Measurements from ENCODE around the gene LGALS14. TPM values are rescaled to one million over a fixed set of nuclear protein-coding genes. Genes with fewer than 3 reads are reported as not detected.

Gene LGALS14
- total RNA-seq, 6 experiments from 2014 or later, result not detected

DNA sequence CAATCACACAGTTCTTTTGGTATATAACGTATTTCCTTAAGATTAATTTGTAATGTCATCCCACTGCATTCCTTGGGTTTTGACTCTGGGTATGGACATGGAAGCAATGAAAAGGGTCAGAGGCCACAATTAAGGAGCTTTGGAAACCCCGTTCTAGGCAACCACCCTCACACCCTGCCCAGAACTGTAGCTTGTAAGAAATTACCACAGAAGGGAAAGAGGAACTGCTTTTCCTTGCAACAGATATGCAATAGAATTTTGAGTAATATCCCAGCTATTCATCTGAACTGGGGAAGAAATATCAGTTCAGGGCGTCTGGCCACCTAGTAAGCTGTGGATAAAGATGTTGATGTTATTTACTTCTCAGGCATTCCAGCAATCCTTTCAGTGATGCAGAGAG is 34.5 kb downstream of the LGALS14 start:
- H3K4me3 Mint-ChIP-seq, result no peak overlapping the region
- no peak overlapping the region for H3K27ac Mint-ChIP-seq
- TF ChIP-seq, protein P1, sequence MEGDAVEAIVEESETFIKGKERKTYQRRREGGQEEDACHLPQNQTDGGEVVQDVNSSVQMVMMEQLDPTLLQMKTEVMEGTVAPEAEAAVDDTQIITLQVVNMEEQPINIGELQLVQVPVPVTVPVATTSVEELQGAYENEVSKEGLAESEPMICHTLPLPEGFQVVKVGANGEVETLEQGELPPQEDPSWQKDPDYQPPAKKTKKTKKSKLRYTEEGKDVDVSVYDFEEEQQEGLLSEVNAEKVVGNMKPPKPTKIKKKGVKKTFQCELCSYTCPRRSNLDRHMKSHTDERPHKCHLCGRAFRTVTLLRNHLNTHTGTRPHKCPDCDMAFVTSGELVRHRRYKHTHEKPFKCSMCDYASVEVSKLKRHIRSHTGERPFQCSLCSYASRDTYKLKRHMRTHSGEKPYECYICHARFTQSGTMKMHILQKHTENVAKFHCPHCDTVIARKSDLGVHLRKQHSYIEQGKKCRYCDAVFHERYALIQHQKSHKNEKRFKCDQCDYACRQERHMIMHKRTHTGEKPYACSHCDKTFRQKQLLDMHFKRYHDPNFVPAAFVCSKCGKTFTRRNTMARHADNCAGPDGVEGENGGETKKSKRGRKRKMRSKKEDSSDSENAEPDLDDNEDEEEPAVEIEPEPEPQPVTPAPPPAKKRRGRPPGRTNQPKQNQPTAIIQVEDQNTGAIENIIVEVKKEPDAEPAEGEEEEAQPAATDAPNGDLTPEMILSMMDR (IDR thresholded peaks at IDR 0.05), result no peak
- DNase-seq, result no peak
- no peaks in the 10 kb centered on the region for H3K4me1 Mint-ChIP-seq (ENCODE audit: low read depth)
- H3K27me3 Mint-ChIP-seq (ENCODE audit: insufficient read depth), result peaks cover 2% of the 10 kb centered on the region
- no peaks in the 10 kb centered on the region for H3K36me3 Mint-ChIP-seq (ENCODE audit: low read depth)
- no peaks in the 10 kb centered on the region for H3K9me3 Mint-ChIP-seq

DNA sequence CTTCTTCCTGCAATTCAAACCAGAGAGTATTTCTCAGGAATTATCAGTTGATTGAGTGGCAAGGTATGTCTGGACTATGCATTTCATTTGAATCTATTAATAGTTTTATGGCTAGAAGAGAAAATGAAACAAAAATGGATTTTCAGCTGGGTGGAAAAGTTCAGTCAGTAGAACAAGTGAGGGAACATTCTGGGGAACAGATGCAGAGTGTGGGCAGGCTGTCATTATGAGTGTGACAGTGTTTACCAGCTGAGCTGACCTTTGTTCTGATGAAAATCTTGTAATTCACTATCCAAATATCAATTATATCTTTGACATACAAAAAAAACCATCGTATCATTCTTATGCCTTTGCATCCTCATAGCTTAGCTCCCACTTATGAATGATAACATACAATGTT is 36.1 kb downstream of the LGALS14 start:
- Mint-ChIP-seq H3K27me3 (ENCODE audit: insufficient read depth) (no peaks in the 10 kb centered on the region; the same call in none of the 2 replicates), H3K4me1 (ENCODE audit: low read depth) (no peaks in the 10 kb centered on the region), H3K27ac (no peak overlapping the region), H3K4me3 (no peak overlapping the region), H3K36me3 (ENCODE audit: low read depth) (no peaks in the 10 kb centered on the region), H3K9me3 (no peaks in the 10 kb centered on the region)
- DNase-seq, result no peak
- TF ChIP-seq, protein P1 (IDR thresholded peaks at IDR 0.05), result no peak

DNA sequence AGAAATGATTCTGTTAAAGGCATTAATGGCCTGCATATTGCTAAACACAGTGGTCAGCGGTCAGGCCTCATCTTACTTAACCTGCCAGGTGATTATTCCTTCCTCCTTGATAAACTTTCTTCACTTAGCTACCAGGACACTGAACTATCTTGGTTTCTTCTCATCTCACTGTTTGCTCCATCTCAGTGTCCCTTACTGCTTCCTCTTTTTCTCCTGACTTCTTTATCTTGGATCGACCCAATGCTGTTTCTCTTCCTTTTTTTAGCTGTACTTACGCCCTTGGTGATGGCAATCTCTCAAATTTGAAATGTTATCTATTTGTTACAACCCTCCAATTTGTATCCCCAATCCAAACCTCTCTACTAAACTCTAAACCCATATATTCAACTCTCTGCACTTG is 41.4 kb downstream of the LGALS14 start:
- TF ChIP-seq, protein P1 (IDR thresholded peaks at IDR 0.05), result no peak
- no peaks in the 10 kb centered on the region for H3K9me3 Mint-ChIP-seq
- DNase-seq, result no peak
- H3K4me1 Mint-ChIP-seq (ENCODE audit: low read depth), result no peaks in the 10 kb centered on the region
- H3K27ac Mint-ChIP-seq, result no peak overlapping the region
- no peaks in the 10 kb centered on the region; the same call in none of the 2 replicates for H3K27me3 Mint-ChIP-seq (ENCODE audit: insufficient read depth)
- H3K4me3 Mint-ChIP-seq, result no peak overlapping the region
- H3K36me3 Mint-ChIP-seq (ENCODE audit: low read depth), result no peaks in the 10 kb centered on the region

DNA sequence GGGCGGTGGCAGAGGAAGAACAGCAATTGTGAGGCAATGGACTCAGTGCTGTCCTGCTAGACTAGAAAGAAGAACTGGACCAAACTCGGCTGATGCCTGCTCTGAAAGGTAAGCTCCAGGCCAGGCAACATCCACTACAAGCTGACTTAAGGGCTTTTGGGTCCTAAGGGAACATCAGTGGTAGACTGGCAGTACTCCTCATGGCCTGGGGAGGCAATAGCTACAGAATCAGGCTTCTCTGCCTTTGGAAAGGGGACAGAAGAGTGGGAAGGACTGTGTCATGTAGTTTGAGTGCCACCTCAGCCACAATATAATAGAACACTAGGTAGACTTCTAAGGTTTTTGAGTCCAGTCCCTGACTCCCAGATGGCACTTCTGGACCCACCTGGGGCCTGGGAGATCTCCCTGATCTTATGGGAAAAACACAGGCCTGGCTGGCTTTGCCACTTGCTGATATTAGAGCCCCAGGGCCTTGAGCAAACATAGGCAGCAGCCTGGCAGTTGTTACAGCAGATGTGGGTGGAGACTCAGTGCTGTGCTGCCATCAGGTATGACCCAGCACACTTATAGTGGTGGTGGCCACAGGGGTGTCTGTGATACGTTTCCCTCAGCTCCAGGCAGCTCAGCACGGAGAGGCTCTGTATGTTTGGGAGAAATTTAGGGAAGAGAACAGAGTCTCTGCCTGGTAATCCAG is 42.7 kb downstream of the LGALS14 start:
- no peaks in the 10 kb centered on the region for H3K4me1 Mint-ChIP-seq (ENCODE audit: low read depth)
- no peaks in the 10 kb centered on the region for H3K36me3 Mint-ChIP-seq (ENCODE audit: low read depth)
- TF ChIP-seq, protein P1 (IDR thresholded peaks at IDR 0.05), result no peak
- no peak overlapping the region for H3K4me3 Mint-ChIP-seq
- H3K27me3 Mint-ChIP-seq (ENCODE audit: insufficient read depth), result no peaks in the 10 kb centered on the region; the same call in none of the 2 replicates
- H3K27ac Mint-ChIP-seq, result no peak overlapping the region
- no peak for DNase-seq
- H3K9me3 Mint-ChIP-seq, result no peaks in the 10 kb centered on the region

DNA sequence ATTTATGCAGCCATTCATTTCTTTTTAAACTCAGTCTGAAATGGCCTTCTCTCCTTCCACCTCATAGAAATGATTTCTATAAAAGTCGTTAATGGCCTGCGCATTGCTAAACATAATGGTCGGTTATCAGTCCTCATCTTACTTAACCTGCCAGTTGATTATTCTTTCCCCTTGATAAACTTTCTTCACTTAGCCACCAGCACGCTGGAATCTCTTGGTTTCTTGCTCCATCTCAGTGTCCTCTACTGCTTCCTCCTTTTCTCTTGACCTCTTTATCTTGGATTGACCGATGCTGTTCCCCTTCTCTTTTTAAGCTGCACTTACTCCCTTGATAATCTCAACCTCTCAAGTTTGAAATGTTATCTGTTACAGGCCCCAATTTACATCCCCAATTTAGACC is 45.7 kb downstream of the LGALS14 start:
- no peaks in the 10 kb centered on the region for H3K9me3 Mint-ChIP-seq
- no peaks in the 10 kb centered on the region for H3K4me1 Mint-ChIP-seq (ENCODE audit: low read depth)
- TF ChIP-seq, protein P1 (IDR thresholded peaks at IDR 0.05), result no peak
- no peak overlapping the region for H3K27ac Mint-ChIP-seq
- H3K4me3 Mint-ChIP-seq, result no peak overlapping the region
- DNase-seq, result no peak
- no peaks in the 10 kb centered on the region; the same call in none of the 2 replicates for H3K27me3 Mint-ChIP-seq (ENCODE audit: insufficient read depth)
- no peaks in the 10 kb centered on the region for H3K36me3 Mint-ChIP-seq (ENCODE audit: low read depth)
